Chondrocyte (in vitro differentiated cells): Measurements from ENCODE around the gene VAV2. TPM values are rescaled to one million over a fixed set of nuclear protein-coding genes. Genes with fewer than 3 reads are reported as not detected.

ENCODE experiments used
- DNase-seq: peaks from one replicate; pipeline ENCODE4 v3.0.0; 2021; ENCODE audit warnings: mixed read lengths, low spot score
- H3K27ac Mint-ChIP-seq: one replicate; pipeline ENCODE4 v1.8.0; 2021; ENCODE audit warnings: mild to moderate bottlenecking, moderate library complexity, mixed read lengths; ENCODE audit not compliant: unreplicated experiment
- H3K27me3 Mint-ChIP-seq: 2 replicates; pipeline ENCODE4 v1.8.0; 2021; ENCODE audit warnings: low read depth, mixed read lengths
- H3K36me3 Mint-ChIP-seq: 2 replicates; pipeline ENCODE4 v1.8.0; 2021; ENCODE audit warnings: low read depth, mixed read lengths
- H3K4me1 Mint-ChIP-seq: 2 replicates; pipeline ENCODE4 v1.8.0; 2021; ENCODE audit warnings: low read depth, mild to moderate bottlenecking, mixed read lengths
- H3K4me3 Mint-ChIP-seq: one replicate; pipeline ENCODE4 v1.8.0; 2021; ENCODE audit warnings: mild to moderate bottlenecking, moderate library complexity, mixed read lengths; ENCODE audit not compliant: unreplicated experiment
- H3K9me3 Mint-ChIP-seq: 2 replicates; pipeline ENCODE4 v1.8.0; 2021; ENCODE audit warnings: low read depth, mixed read lengths
- total RNA-seq: library from RNA; stranded (reverse); gene quantifications from 3 replicates; pipeline ENCODE4 v1.2.1, GENCODE V29; 2021
- TF ChIP-seq, protein P1 (sequence below): fragments of 200-600 bp; sonication (generic); IDR thresholded peaks from 2 replicates; pipeline ENCODE4 v1.5.0; 2021; ENCODE audit warnings: antibody characterized with exemption, mild to moderate bottlenecking, moderate library complexity

VAV2 gene
- total RNA-seq, 1 donor from 2014 or later, result 17.7 TPM

GRCh38 chr9:133759146-133759900 lies 232.8 kb downstream of the VAV2 start:
- Mint-ChIP-seq H3K27me3 (no peaks in the 10 kb centered on the region), H3K4me3 (no peak overlapping the region), H3K4me1 (peaks cover 6% of the 10 kb centered on the region), H3K27ac (no peak overlapping the region), H3K9me3 (no peaks in the 10 kb centered on the region), H3K36me3 (peaks cover 11% of the 10 kb centered on the region)
- TF ChIP-seq, protein P1, sequence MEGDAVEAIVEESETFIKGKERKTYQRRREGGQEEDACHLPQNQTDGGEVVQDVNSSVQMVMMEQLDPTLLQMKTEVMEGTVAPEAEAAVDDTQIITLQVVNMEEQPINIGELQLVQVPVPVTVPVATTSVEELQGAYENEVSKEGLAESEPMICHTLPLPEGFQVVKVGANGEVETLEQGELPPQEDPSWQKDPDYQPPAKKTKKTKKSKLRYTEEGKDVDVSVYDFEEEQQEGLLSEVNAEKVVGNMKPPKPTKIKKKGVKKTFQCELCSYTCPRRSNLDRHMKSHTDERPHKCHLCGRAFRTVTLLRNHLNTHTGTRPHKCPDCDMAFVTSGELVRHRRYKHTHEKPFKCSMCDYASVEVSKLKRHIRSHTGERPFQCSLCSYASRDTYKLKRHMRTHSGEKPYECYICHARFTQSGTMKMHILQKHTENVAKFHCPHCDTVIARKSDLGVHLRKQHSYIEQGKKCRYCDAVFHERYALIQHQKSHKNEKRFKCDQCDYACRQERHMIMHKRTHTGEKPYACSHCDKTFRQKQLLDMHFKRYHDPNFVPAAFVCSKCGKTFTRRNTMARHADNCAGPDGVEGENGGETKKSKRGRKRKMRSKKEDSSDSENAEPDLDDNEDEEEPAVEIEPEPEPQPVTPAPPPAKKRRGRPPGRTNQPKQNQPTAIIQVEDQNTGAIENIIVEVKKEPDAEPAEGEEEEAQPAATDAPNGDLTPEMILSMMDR, result no peak
- DNase-seq, result no peak

DNA sequence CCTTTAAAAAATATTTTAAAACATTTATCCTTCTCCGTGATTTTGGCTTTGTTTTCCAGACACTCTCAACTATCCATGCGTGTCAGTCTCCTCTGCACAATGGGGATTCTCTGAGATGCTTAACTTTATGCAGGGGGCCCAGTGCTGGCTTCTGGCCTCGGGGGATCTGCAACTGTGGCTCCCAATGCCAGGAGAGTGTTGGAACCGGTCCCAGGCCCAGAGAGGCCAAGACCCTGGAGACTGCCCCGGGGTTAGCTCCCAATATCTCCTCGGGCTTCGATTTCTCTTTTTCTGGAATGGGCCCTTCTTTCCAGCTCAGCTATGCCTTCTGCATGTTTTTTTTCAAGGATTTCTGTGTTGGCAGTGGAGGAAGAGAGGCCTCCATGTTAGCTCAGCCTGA lies 233.9 kb downstream of the VAV2 start:
- H3K27ac Mint-ChIP-seq, result no peak overlapping the region
- DNase-seq, result no peak

DNA sequence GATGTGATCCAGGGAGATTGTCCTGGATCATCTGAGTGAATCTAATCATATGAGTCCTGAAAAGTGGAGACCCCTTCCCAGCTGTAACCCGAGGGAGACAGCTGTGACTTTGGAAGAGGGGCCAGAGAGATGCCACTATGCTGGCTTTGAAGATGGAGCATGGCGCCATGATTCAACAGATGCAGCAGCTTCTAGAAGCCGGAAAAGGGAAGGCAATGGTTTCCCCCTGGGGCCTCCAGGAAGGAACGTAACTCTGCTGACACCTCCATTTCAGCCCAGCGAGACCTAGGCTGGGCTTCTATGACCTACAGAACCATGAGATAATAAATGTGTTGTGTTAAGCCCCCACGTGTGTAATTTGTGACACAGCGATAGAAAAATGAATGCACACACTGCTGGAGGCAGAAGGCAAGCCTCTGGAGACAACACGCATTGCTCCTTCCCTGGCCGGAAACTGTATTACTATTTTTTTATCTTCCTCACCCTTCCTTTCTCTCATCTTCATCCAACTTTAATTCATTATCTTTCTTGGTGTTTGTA lies 237.4 kb downstream of the VAV2 start:
- peaks cover 10% of the 10 kb centered on the region for H3K9me3 Mint-ChIP-seq
- no peak for DNase-seq
- H3K27me3 Mint-ChIP-seq, result peaks cover 7% of the 10 kb centered on the region
- H3K4me1 Mint-ChIP-seq, result no peaks in the 10 kb centered on the region
- no peak overlapping the region for H3K27ac Mint-ChIP-seq
- no peak overlapping the region for H3K4me3 Mint-ChIP-seq
- TF ChIP-seq, protein P1, result no peak
- peaks cover 7% of the 10 kb centered on the region for H3K36me3 Mint-ChIP-seq

More for the DNA sequence above, 233.9 kb downstream of the VAV2 start:
- TF ChIP-seq, protein P1, result no peak
- no peak overlapping the region for H3K4me3 Mint-ChIP-seq
- H3K4me1 Mint-ChIP-seq, result no peaks in the 10 kb centered on the region
- peaks cover 7% of the 10 kb centered on the region for H3K36me3 Mint-ChIP-seq
- H3K9me3 Mint-ChIP-seq, result no peaks in the 10 kb centered on the region
- no peaks in the 10 kb centered on the region for H3K27me3 Mint-ChIP-seq

DNA sequence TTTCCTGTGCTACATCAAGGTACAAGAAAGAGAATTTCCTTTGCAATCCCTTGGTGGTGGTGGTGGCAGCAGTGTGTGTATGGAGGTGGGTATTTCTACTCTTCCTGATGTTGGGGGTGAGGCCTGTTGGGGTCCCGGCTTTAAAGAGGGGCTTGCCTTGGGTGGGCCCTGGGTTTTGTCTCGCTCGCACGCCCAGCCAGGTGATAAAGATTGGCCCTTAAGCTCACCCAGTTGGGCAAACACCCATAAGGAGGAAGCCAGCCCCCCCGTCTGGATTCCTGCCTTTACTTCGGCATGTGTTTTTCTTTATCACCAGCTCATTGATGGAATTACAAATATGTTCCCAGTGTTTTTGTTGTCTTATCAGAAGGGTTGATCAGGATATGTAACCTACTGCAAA lies 237.9 kb downstream of the VAV2 start:
- Mint-ChIP-seq H3K27ac (no peak overlapping the region), H3K4me1 (no peaks in the 10 kb centered on the region), H3K4me3 (no peak overlapping the region)

GRCh38 chr9:133752739-133753446 lies 239.2 kb downstream of the VAV2 start:
- TF ChIP-seq, protein P1, result no peak
- Mint-ChIP-seq H3K27me3 (peaks cover 19% of the 10 kb centered on the region), H3K4me3 (no peak overlapping the region), H3K4me1 (no peaks in the 10 kb centered on the region), H3K36me3 (peaks cover 8% of the 10 kb centered on the region), H3K9me3 (peaks cover 22% of the 10 kb centered on the region), H3K27ac (no peak overlapping the region)
- DNase-seq, result no peak

More for the DNA sequence above, 237.9 kb downstream of the VAV2 start:
- Mint-ChIP-seq H3K9me3 (peaks cover 14% of the 10 kb centered on the region), H3K27me3 (peaks cover 12% of the 10 kb centered on the region), H3K36me3 (peaks cover 7% of the 10 kb centered on the region)
- TF ChIP-seq, protein P1, result no peak
- DNase-seq, result no peak
